Astrocyte (in vitro differentiated cells and primary cell): ENCODE measurements around the gene AUTS2. TPM values are rescaled to one million over a fixed set of nuclear protein-coding genes. Genes with fewer than 3 reads are reported as not detected.

Experiments
- DNase-seq: peaks from one replicate; pipeline ENCODE4 v3.0.0-alpha.2; 2010; ENCODE audit warnings: low read depth
- FAIRE-seq: peaks from 2 replicates; lab custom pipeline; 2011; peaks lifted over from hg19 to GRCh38; lab: Jason Lieb, UNC
- H2AFZ ChIP-seq: 2 replicates; pipeline ENCODE4 v1.6.0; 2012; ENCODE audit warnings: low read depth, low read length, inconsistent platforms
- H3K27ac ChIP-seq: 2 replicates; pipeline ENCODE4 v1.5.1; 2011; ENCODE audit warnings: low read depth, low read length, inconsistent platforms
- H3K27me3 ChIP-seq: 2 replicates; pipeline ENCODE4 v1.6.0; 2011; ENCODE audit warnings: low read length, inconsistent platforms; ENCODE audit not compliant: insufficient read depth
- H3K36me3 ChIP-seq: 2 replicates; pipeline ENCODE4 v1.5.1; 2011; ENCODE audit warnings: low read length, inconsistent platforms; ENCODE audit not compliant: insufficient read depth
- H3K4me1 ChIP-seq: 2 replicates; pipeline ENCODE4 v1.5.1; 2011; ENCODE audit warnings: low read length, inconsistent platforms; ENCODE audit not compliant: insufficient read depth
- H3K4me2 ChIP-seq: 2 replicates; pipeline ENCODE4 v1.6.0; 2012; ENCODE audit warnings: low read length, inconsistent platforms
- H3K4me3 ChIP-seq: 2 replicates; pipeline ENCODE4 v1.5.1; 2011; ENCODE audit warnings: low read depth, mild to moderate bottlenecking, low read length, inconsistent platforms; ENCODE audit not compliant: insufficient read depth
- H3K79me2 ChIP-seq: 2 replicates; pipeline ENCODE4 v1.6.0; 2012; ENCODE audit warnings: mild to moderate bottlenecking, low read length, inconsistent platforms; ENCODE audit not compliant: insufficient read depth
- H3K9ac ChIP-seq: 2 replicates; pipeline ENCODE4 v1.6.0; 2012; ENCODE audit warnings: mild to moderate bottlenecking, low read length, inconsistent platforms
- H3K9me3 ChIP-seq: 2 replicates; pipeline ENCODE4 v1.5.1; 2012; ENCODE audit warnings: low read depth, mild to moderate bottlenecking, low read length, inconsistent platforms; ENCODE audit not compliant: insufficient read depth
- H4K20me1 ChIP-seq: 2 replicates; pipeline ENCODE4 v1.6.0; 2012; ENCODE audit warnings: low read length, inconsistent platforms; ENCODE audit not compliant: insufficient read depth
- H3K27ac Mint-ChIP-seq: one replicate; pipeline ENCODE4 v1.8.0; 2021; ENCODE audit warnings: mild to moderate bottlenecking, mixed read lengths; ENCODE audit not compliant: unreplicated experiment
- H3K27me3 Mint-ChIP-seq: one replicate; pipeline ENCODE4 v1.8.0; 2021; ENCODE audit warnings: low read depth, mixed read lengths; ENCODE audit not compliant: unreplicated experiment
- H3K36me3 Mint-ChIP-seq: one replicate; pipeline ENCODE4 v1.8.0; 2021; ENCODE audit warnings: low read depth, mixed read lengths; ENCODE audit not compliant: unreplicated experiment
- H3K4me1 Mint-ChIP-seq: one replicate; pipeline ENCODE4 v1.8.0; 2021; ENCODE audit warnings: low read depth, mixed read lengths; ENCODE audit not compliant: unreplicated experiment
- H3K4me3 Mint-ChIP-seq: one replicate; pipeline ENCODE4 v1.8.0; 2021; ENCODE audit warnings: mild to moderate bottlenecking, moderate library complexity, mixed read lengths; ENCODE audit not compliant: unreplicated experiment
- H3K9me3 Mint-ChIP-seq: one replicate; pipeline ENCODE4 v1.8.0; 2021; ENCODE audit warnings: mild to moderate bottlenecking, mixed read lengths; ENCODE audit not compliant: unreplicated experiment
- EZH2 ChIP-seq: IDR thresholded peaks from 2 replicates; pipeline ENCODE4 v1.6.1; 2012; ENCODE audit warnings: mild to moderate bottlenecking, low read length, inconsistent platforms; ENCODE audit not compliant: insufficient read depth
- total RNA-seq: library from RNA; stranded (reverse); gene quantifications from 2 replicates; pipeline ENCODE4 v1.2.1, GENCODE V29; 2021
- TF ChIP-seq, protein P1 (sequence below): IDR thresholded peaks from 2 replicates; pipeline ENCODE4 v1.5.1; 2011; ENCODE audit warnings: low read depth, mild to moderate bottlenecking, inconsistent platforms, low read length, moderate library complexity; ENCODE audit not compliant: insufficient read depth

Gene AUTS2
- total RNA-seq, 1 donor from 2014 or later: 73.2 TPM

GRCh38 chr7:70700055-70700940 is 1102.0 kb downstream of the AUTS2 start:
- no peak for DNase-seq
- Mint-ChIP-seq H3K9me3 (no peaks in the 10 kb centered on the region), H3K36me3 (peaks cover 6% of the 10 kb centered on the region), H3K27ac (no peak overlapping the region), H3K4me3 (no peak overlapping the region), H3K4me1 (peaks cover 26% of the 10 kb centered on the region), H3K27me3 (no peaks in the 10 kb centered on the region)
- Histone ChIP-seq H3K79me2 (peaks cover 98% of the 10 kb centered on the region), H3K9ac (no peak overlapping the region), H3K4me2 (no peak overlapping the region), H4K20me1 (peaks cover 91% of the 10 kb centered on the region), H2AFZ (no peak overlapping the region), H3K4me3 (no peak overlapping the region), H3K27me3 (no peaks in the 10 kb centered on the region), H3K36me3 (peaks cover 10% of the 10 kb centered on the region), H3K4me1 (no peaks in the 10 kb centered on the region), H3K9me3 (no peaks in the 10 kb centered on the region), H3K27ac (no peak overlapping the region)
- TF ChIP-seq, protein P1, sequence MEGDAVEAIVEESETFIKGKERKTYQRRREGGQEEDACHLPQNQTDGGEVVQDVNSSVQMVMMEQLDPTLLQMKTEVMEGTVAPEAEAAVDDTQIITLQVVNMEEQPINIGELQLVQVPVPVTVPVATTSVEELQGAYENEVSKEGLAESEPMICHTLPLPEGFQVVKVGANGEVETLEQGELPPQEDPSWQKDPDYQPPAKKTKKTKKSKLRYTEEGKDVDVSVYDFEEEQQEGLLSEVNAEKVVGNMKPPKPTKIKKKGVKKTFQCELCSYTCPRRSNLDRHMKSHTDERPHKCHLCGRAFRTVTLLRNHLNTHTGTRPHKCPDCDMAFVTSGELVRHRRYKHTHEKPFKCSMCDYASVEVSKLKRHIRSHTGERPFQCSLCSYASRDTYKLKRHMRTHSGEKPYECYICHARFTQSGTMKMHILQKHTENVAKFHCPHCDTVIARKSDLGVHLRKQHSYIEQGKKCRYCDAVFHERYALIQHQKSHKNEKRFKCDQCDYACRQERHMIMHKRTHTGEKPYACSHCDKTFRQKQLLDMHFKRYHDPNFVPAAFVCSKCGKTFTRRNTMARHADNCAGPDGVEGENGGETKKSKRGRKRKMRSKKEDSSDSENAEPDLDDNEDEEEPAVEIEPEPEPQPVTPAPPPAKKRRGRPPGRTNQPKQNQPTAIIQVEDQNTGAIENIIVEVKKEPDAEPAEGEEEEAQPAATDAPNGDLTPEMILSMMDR: no peak
- no peak for TF ChIP-seq EZH2
- FAIRE-seq: no peak

DNA sequence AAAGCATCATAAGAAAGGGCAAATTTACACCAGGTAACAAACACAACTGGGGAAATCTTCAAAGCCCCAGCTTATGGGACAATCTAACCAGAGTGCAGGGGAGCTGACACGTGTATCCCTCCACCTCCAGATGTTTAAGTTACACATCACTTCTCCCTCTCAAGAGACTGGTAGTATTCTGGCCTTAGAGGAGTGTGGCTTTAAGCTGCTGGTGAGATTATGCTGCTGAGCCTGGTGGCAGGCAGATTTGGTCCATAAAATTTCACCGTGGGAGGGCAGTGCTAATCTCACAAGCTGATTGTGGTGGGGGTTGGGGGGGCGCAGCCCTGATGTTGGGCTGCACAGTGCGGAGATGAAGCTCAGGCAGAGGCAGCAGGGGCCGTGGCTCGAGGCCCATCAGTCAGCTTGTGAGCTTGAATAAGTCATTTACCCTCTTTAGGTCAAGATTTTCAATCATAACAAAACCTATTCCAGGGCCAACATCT is 1102.7 kb downstream of the AUTS2 start:
- FAIRE-seq (no peak), DNase-seq (no peak)
- Mint-ChIP-seq H3K27ac (no peak overlapping the region), H3K27me3 (no peaks in the 10 kb centered on the region), H3K36me3 (peaks cover 10% of the 10 kb centered on the region), H3K4me3 (no peak overlapping the region), H3K9me3 (peaks cover under 1% of the 10 kb centered on the region), H3K4me1 (peaks cover 28% of the 10 kb centered on the region)
- H3K4me1 ChIP-seq: no peaks in the 10 kb centered on the region
- no peak overlapping the region for H2AFZ ChIP-seq
- no peak overlapping the region for H3K4me2 ChIP-seq
- peaks cover 98% of the 10 kb centered on the region for H3K79me2 ChIP-seq
- H3K9me3 ChIP-seq: no peaks in the 10 kb centered on the region
- peaks cover 96% of the 10 kb centered on the region for H4K20me1 ChIP-seq
- H3K27ac ChIP-seq: no peak overlapping the region
- TF ChIP-seq, protein P1: no peak
- no peak for TF ChIP-seq EZH2
- H3K9ac ChIP-seq: no peak overlapping the region
- no peaks in the 10 kb centered on the region for H3K27me3 ChIP-seq
- peaks cover 12% of the 10 kb centered on the region for H3K36me3 ChIP-seq
- H3K4me3 ChIP-seq: no peak overlapping the region

DNA sequence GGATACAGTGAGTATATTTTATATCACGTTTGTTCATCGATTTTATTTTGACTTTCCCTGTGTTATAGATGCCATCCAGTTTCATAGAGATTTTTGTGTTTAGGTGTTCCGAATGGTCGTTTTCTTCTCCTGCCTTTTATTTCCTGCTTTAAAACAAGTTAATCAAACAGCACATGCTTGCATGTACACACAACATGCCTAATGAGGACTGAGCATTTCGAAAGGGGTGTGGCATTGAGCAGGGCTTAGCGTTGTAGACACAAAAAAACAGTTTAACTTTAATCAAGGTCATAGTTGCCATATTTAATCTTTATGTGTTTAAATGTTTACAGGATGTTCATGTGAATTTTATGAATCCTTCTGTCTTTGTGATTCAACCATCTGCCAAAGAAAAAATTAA is 1103.2 kb downstream of the AUTS2 start:
- peaks cover 11% of the 10 kb centered on the region for H3K36me3 Mint-ChIP-seq
- H4K20me1 ChIP-seq: peaks cover 96% of the 10 kb centered on the region
- no peaks in the 10 kb centered on the region for H3K4me1 ChIP-seq
- no peak overlapping the region for H2AFZ ChIP-seq
- peaks cover 30% of the 10 kb centered on the region for H3K4me1 Mint-ChIP-seq
- no peaks in the 10 kb centered on the region for H3K27me3 Mint-ChIP-seq
- no peak overlapping the region for H3K4me2 ChIP-seq
- no peak for FAIRE-seq
- DNase-seq: no peak
- no peak overlapping the region for H3K9ac ChIP-seq
- H3K27ac Mint-ChIP-seq: no peak overlapping the region
- H3K79me2 ChIP-seq: peaks cover 98% of the 10 kb centered on the region
- peaks cover 3% of the 10 kb centered on the region for H3K9me3 Mint-ChIP-seq
- H3K27me3 ChIP-seq: no peaks in the 10 kb centered on the region
- peaks cover 12% of the 10 kb centered on the region for H3K36me3 ChIP-seq
- H3K4me3 ChIP-seq: no peak overlapping the region
- no peak overlapping the region for H3K27ac ChIP-seq
- no peaks in the 10 kb centered on the region for H3K9me3 ChIP-seq
- H3K4me3 Mint-ChIP-seq: no peak overlapping the region
- TF ChIP-seq, protein P1: no peak
- TF ChIP-seq EZH2: no peak
